CD8-positive, alpha-beta memory T cell (primary cell): Measurements from ENCODE around the gene CYP4F22. TPM values are rescaled to one million over a fixed set of nuclear protein-coding genes. Genes with fewer than 3 reads are reported as not detected.
"Not testable (repeated sequence)": the region's sequence is repeated elsewhere in the genome, so short reads cannot be mapped to it uniquely, and the experiment has no call there.

ENCODE experiments used
- CTCF ChIA-PET: fragments of 350-600 bp; sonication (Branson Sonifier 250); formaldehyde crosslinking; loops from one replicate; lab custom pipeline; 2021; ENCODE audit warnings: antibody characterized with exemption; lab: Charles Lee
- POLR2A ChIA-PET: fragments of 350-600 bp; sonication (Branson Sonifier 250); formaldehyde crosslinking; loops from one replicate; lab custom pipeline; 2021; ENCODE audit warnings: antibody characterized with exemption; lab: Charles Lee
- DNase-seq, 5 donors: peaks; one replicate each; pipeline versions ENCODE4 v3.0.0 to v3.0.0-alpha.2; 2020 to 2022; ENCODE audit warnings: mixed read lengths in 1 of 5
- H3K27ac ChIP-seq: one replicate; pipeline ENCODE4 v1.7.0; 2013; ENCODE audit warnings: low read depth, mild to moderate bottlenecking, low read length, moderate library complexity
- H3K27me3 ChIP-seq: 2 replicates; pipeline ENCODE4 v1.7.0; 2013; ENCODE audit warnings: low read length, mild to moderate bottlenecking; ENCODE audit not compliant: insufficient read depth, poor library complexity, severe bottlenecking
- H3K36me3 ChIP-seq: 2 replicates; pipeline ENCODE4 v1.7.0; 2013; ENCODE audit warnings: mild to moderate bottlenecking, low read length, moderate library complexity; ENCODE audit not compliant: insufficient read depth
- H3K4me1 ChIP-seq: 2 replicates; pipeline ENCODE4 v1.7.0; 2013; ENCODE audit warnings: mild to moderate bottlenecking, low read length, moderate library complexity; ENCODE audit not compliant: insufficient read depth
- H3K4me3 ChIP-seq: 2 replicates; pipeline ENCODE4 v1.7.0; 2013; ENCODE audit warnings: mild to moderate bottlenecking, low read length
- H3K9me3 ChIP-seq: 2 replicates; pipeline ENCODE4 v1.7.0; 2013; ENCODE audit warnings: mild to moderate bottlenecking, low read length
- H3K27ac Mint-ChIP-seq, 8 donors: one replicate each; pipeline ENCODE4 v1.8.0; 2020 to 2021; ENCODE audit warnings: mixed read lengths in 8 of 8, mild to moderate bottlenecking in 6 of 8, inconsistent platforms in 3 of 8, moderate library complexity in 3 of 8
- H3K27me3 Mint-ChIP-seq, 2 donors: one replicate each; pipeline ENCODE4 v1.8.0; 2020 to 2021; ENCODE audit warnings: mixed read lengths in 2 of 2, mild to moderate bottlenecking in 1 of 2, moderate library complexity in 1 of 2
- H3K36me3 Mint-ChIP-seq, 3 donors: one replicate each; pipeline ENCODE4 v1.8.0; 2020 to 2021; ENCODE audit warnings: mixed read lengths in 3 of 3, inconsistent platforms in 1 of 3, mild to moderate bottlenecking in 1 of 3
- H3K4me1 Mint-ChIP-seq, 3 donors: one replicate each; pipeline ENCODE4 v1.8.0; 2020 to 2021; ENCODE audit warnings: mixed read lengths in 3 of 3, inconsistent platforms in 1 of 3, mild to moderate bottlenecking in 1 of 3
- H3K4me3 Mint-ChIP-seq, 7 donors: one replicate each; pipeline ENCODE4 v1.8.0; 2020 to 2021; ENCODE audit warnings: mixed read lengths in 7 of 7, mild to moderate bottlenecking in 6 of 7, moderate library complexity in 4 of 7, inconsistent platforms in 2 of 7
- H3K9me3 Mint-ChIP-seq, 5 donors: one replicate each; pipeline ENCODE4 v1.8.0; 2020 to 2022; ENCODE audit warnings: mixed read lengths in 5 of 5, mild to moderate bottlenecking in 3 of 5, moderate library complexity in 2 of 5, inconsistent platforms in 1 of 5
- polyA plus RNA-seq: library from polyadenylated mRNA; unstranded; fragments of 300-500 nt; fragmentation: Illumina TruSeq; gene quantifications from one replicate; pipeline ENCODE4 v1.2.3, GENCODE V29; 2021
- total RNA-seq, 2 experiments: library from RNA; stranded (reverse); gene quantifications; one replicate each; pipeline ENCODE4 v1.2.3, GENCODE V29; 2021

CYP4F22 gene
- total and polyA plus RNA-seq, 3 experiments from 2014 or later: 0.71 to 5.1 (median 0.79) TPM

GRCh38 chr19:15468675-15469512 is 39.4 kb upstream of the CYP4F22 start:
- Histone ChIP-seq H3K27ac (no peak overlapping the region), H3K27me3 (no peaks in the 10 kb centered on the region), H3K36me3 (no peaks in the 10 kb centered on the region), H3K4me3 (no peak overlapping the region), H3K4me1 (peaks cover 45% of the 10 kb centered on the region), H3K9me3 (no peaks in the 10 kb centered on the region)
- POLR2A ChIA-PET: interaction anchor here (0.5 to 1.4 kb wide), 4 partner anchors 46 to 896 kb away, joined by 3 to 6 read pairs (median 4); partner anchors contain the start of gene AKAP8L
- Mint-ChIP-seq H3K27me3 (peaks cover 0 to 3% of the 10 kb centered on the region in 2 donors), H3K36me3 (peaks cover 0 to 7% (median 0%) of the 10 kb centered on the region in 3 donors), H3K4me3 (peak overlapping the region; percentile 78 to 91 (median 88)), H3K4me1 (peaks cover 46 to 66% (median 56%) of the 10 kb centered on the region in 3 donors), H3K9me3 (no peaks in the 10 kb centered on the region), H3K27ac (peak overlapping the region; percentile 4 to 95 (median 74))
- CTCF ChIA-PET: interaction anchor here (0.8 to 2.3 kb wide), 6 partner anchors 10 to 86 kb away, joined by 3 to 22 read pairs (median 5); partner anchors contain the start of genes AKAP8L and PGLYRP2
- DNase-seq: no peak

- Mint-ChIP-seq H3K4me3 (peak overlapping the region; percentile 78 to 91 (median 88)), H3K27me3 (peaks cover 0 to 3% of the 10 kb centered on the region in 2 donors), H3K9me3 (no peaks in the 10 kb centered on the region), H3K36me3 (peaks cover 0 to 1% (median 0%) of the 10 kb centered on the region in 3 donors), H3K27ac (peak overlapping the region in 7 of 8 donors; percentile 17 to 89 (median 81)), H3K4me1 (peaks cover 42 to 62% (median 53%) of the 10 kb centered on the region in 3 donors)
- Histone ChIP-seq H3K4me3 (peak overlapping the region; percentile 66), H3K27ac (no peak overlapping the region), H3K36me3 (no peaks in the 10 kb centered on the region), H3K9me3 (no peaks in the 10 kb centered on the region), H3K4me1 (peaks cover 42% of the 10 kb centered on the region), H3K27me3 (no peaks in the 10 kb centered on the region)
- ChIA-PET POLR2A (interaction anchor here (0.5 to 1.4 kb wide), 3 partner anchors 45 to 52 kb away, joined by 3 to 6 read pairs (median 4); partner anchors contain the start of gene AKAP8L), CTCF (interaction anchor here (0.8 to 2.0 kb wide), 5 partner anchors 12 to 86 kb away, joined by 3 to 5 read pairs (median 3); partner anchors contain the start of gene AKAP8L)
- DNase-seq: peak in 1 of 5 donors; percentile 21
Observed at GRCh38 chr19:15469513-15470297, 38.6 kb upstream of the CYP4F22 start.

- CTCF ChIA-PET: interaction anchor here (1.0 kb wide), 1 partner anchor 53 kb away, joined by 3 read pairs; the partner anchor contains the start of gene AKAP8L
- H3K4me3 Mint-ChIP-seq: peak overlapping the region in 6 of 7 donors; percentile 36 to 70 (median 50)
Observed at GRCh38 chr19:15471639-15472101, 36.7 kb upstream of the CYP4F22 start.

GRCh38 chr19:15473821-15474220 is 34.5 kb upstream of the CYP4F22 start:
- peaks cover 22 to 49% (median 29%) of the 10 kb centered on the region in 3 donors for H3K4me1 Mint-ChIP-seq
- not testable (repeated sequence) for H3K4me3 ChIP-seq

More at GRCh38 chr19:15471639-15472101, 36.7 kb upstream of the CYP4F22 start:
- H3K4me1 ChIP-seq: peaks cover 27% of the 10 kb centered on the region
- no peaks in the 10 kb centered on the region for H3K9me3 ChIP-seq
- H3K27me3 Mint-ChIP-seq: peaks cover 0 to 3% of the 10 kb centered on the region in 2 donors
- no peak for DNase-seq
- no peak overlapping the region for H3K27ac Mint-ChIP-seq
- peaks cover 40 to 56% (median 42%) of the 10 kb centered on the region in 3 donors for H3K4me1 Mint-ChIP-seq
- no peak overlapping the region for H3K4me3 ChIP-seq
- H3K27ac ChIP-seq: no peak overlapping the region
- POLR2A ChIA-PET: no interaction called here
- H3K36me3 Mint-ChIP-seq: peaks cover 0 to 1% (median 0%) of the 10 kb centered on the region in 3 donors
- H3K9me3 Mint-ChIP-seq: no peaks in the 10 kb centered on the region
- H3K27me3 ChIP-seq: no peaks in the 10 kb centered on the region
- H3K36me3 ChIP-seq: no peaks in the 10 kb centered on the region

GRCh38 chr19:15475169-15475568 is 33.2 kb upstream of the CYP4F22 start:
- Histone ChIP-seq H3K36me3 (no peaks in the 10 kb centered on the region), H3K27ac (no peak overlapping the region), H3K9me3 (no peaks in the 10 kb centered on the region), H3K4me3 (no peak overlapping the region), H3K4me1 (peaks cover 21% of the 10 kb centered on the region), H3K27me3 (no peaks in the 10 kb centered on the region)
- Mint-ChIP-seq H3K9me3 (no peaks in the 10 kb centered on the region), H3K36me3 (no peaks in the 10 kb centered on the region), H3K27me3 (no peaks in the 10 kb centered on the region), H3K4me3 (no peak overlapping the region), H3K27ac (peak overlapping the region in 1 of 8 donors; percentile 11), H3K4me1 (peaks cover 16 to 46% (median 27%) of the 10 kb centered on the region in 3 donors)
- DNase-seq: no peak
- ChIA-PET CTCF (interaction anchor here (1.5 kb wide), 1 partner anchor 18 kb away, joined by 3 read pairs; no protein-coding TSS in a partner anchor), POLR2A (no interaction called here)

More at GRCh38 chr19:15473821-15474220, 34.5 kb upstream of the CYP4F22 start:
- not testable (repeated sequence) for H3K27me3 Mint-ChIP-seq, H3K27ac ChIP-seq, H3K4me3 Mint-ChIP-seq, H3K36me3 ChIP-seq, H3K9me3 Mint-ChIP-seq, H3K9me3 ChIP-seq, H3K27me3 ChIP-seq, H3K36me3 Mint-ChIP-seq, DNase-seq
- CTCF ChIA-PET: interaction anchor here (1.5 kb wide), 1 partner anchor 82 kb away, joined by 3 read pairs; no protein-coding TSS in a partner anchor
- peak overlapping the region in 2 of 8 donors; percentile 24 to 70 for H3K27ac Mint-ChIP-seq
- POLR2A ChIA-PET: interaction anchor here (0.6 to 0.9 kb wide), 2 partner anchors 9 to 10 kb away, joined by 3 read pairs; no protein-coding TSS in a partner anchor
- peaks cover 14% of the 10 kb centered on the region for H3K4me1 ChIP-seq

GRCh38 chr19:15475611-15476010 is 32.7 kb upstream of the CYP4F22 start:
- Mint-ChIP-seq H3K9me3 (no peaks in the 10 kb centered on the region), H3K27me3 (no peaks in the 10 kb centered on the region), H3K4me1 (peaks cover 17 to 47% (median 28%) of the 10 kb centered on the region in 3 donors), H3K36me3 (no peaks in the 10 kb centered on the region), H3K27ac (no peak overlapping the region), H3K4me3 (no peak overlapping the region)
- H3K9me3 ChIP-seq: no peaks in the 10 kb centered on the region
- ChIA-PET POLR2A (no interaction called here), CTCF (interaction anchor here (1.5 kb wide), 1 partner anchor 18 kb away, joined by 3 read pairs; no protein-coding TSS in a partner anchor)
- peaks cover 23% of the 10 kb centered on the region for H3K4me1 ChIP-seq
- no peak overlapping the region for H3K4me3 ChIP-seq
- H3K27me3 ChIP-seq: no peaks in the 10 kb centered on the region
- no peak overlapping the region for H3K27ac ChIP-seq
- no peaks in the 10 kb centered on the region for H3K36me3 ChIP-seq
- no peak for DNase-seq

- DNase-seq: no peak
- Histone ChIP-seq H3K4me3 (no peak overlapping the region), H3K4me1 (peaks cover 23% of the 10 kb centered on the region), H3K36me3 (no peaks in the 10 kb centered on the region), H3K27ac (no peak overlapping the region), H3K9me3 (no peaks in the 10 kb centered on the region), H3K27me3 (no peaks in the 10 kb centered on the region)
- H3K27ac Mint-ChIP-seq: peak overlapping the region in 1 of 8 donors; percentile 33
- no peaks in the 10 kb centered on the region for H3K36me3 Mint-ChIP-seq
- ChIA-PET POLR2A (no interaction called here), CTCF (no interaction called here)
- H3K9me3 Mint-ChIP-seq: no peaks in the 10 kb centered on the region
- H3K4me1 Mint-ChIP-seq: peaks cover 17 to 47% (median 28%) of the 10 kb centered on the region in 3 donors
- H3K4me3 Mint-ChIP-seq: peak overlapping the region in 1 of 7 donors; percentile 25
- H3K27me3 Mint-ChIP-seq: no peaks in the 10 kb centered on the region
Observed at GRCh38 chr19:15476325-15476724, 32.0 kb upstream of the CYP4F22 start.
